ENCODE results near the gene PGM1. TPM values are rescaled to one million over a fixed set of nuclear protein-coding genes. Genes with fewer than 3 reads are reported as not detected.
A peak's percentile ranks its signal among the peaks of the same experiment; 100 is the strongest.

Gene PGM1
- total and polyA plus RNA-seq, 9 of the 15 experiments (the other 6 are each of a cell fraction or from before 2014, with no cell fraction given) = 0.03 to 0.31 (median 0.09) TPM; not detected in 5

DNA sequence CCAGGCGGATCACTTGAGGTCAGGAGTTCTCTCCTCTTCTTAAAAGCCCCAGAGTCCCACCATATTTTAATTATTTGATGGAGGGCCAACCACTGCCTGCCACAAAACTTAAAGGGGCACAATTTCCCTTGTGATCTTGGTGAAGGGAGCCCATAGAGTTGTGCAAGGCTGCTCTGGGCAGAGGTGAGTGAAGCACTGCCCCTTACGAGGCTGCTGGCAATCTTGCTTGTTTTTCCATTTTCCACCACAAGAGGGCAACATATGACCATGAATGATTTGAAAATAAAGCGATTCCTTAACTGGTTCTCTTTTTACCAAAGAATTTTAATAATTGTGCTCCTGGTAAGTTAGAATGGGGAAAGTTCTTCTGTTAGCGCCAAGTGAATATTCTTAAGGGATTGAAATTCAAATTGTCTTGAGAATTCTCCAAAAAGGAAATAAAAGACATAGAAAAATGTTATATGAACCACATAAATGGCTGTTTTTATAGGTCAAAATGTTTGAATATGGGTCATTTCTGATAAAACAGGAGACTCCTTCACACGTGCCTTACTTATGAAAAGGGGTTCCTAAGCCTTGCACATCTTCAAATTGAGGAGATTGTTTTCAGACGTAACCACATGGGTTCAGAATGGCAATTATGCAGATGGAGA lies 22.7 kb downstream of the PGM1 start (continued):
- TF ChIP-seq TSC22D4 (tag; IDR thresholded peaks at IDR 0.05) = no peak
- TF ChIP-seq MTA2 (IDR thresholded peaks at IDR 0.05; ENCODE audit: low read depth) = no peak
- no peak for TF ChIP-seq ELF4 (CRISPR knock-in tag; IDR thresholded peaks at IDR 0.05)
- no peak for TF ChIP-seq TRIM24 (IDR thresholded peaks at IDR 0.05)
- no peak for TF ChIP-seq DNMT1 (IDR thresholded peaks at IDR 0.05)
- TF ChIP-seq CCNT2 (IDR thresholded peaks at IDR 0.05; ENCODE audit: borderline replicate concordance, extremely low read depth, insufficient read length, low read depth, low read length) = no peak
- TF ChIP-seq, protein P1, sequence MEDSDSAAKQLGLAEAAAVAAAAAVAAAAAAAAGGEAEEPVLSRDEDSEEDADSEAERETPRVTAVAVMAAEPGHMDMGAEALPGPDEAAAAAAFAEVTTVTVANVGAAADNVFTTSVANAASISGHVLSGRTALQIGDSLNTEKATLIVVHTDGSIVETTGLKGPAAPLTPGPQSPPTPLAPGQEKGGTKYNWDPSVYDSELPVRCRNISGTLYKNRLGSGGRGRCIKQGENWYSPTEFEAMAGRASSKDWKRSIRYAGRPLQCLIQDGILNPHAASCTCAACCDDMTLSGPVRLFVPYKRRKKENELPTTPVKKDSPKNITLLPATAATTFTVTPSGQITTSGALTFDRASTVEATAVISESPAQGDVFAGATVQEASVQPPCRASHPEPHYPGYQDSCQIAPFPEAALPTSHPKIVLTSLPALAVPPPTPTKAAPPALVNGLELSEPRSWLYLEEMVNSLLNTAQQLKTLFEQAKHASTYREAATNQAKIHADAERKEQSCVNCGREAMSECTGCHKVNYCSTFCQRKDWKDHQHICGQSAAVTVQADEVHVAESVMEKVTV (CRISPR knock-in tag; IDR thresholded peaks at IDR 0.05) = peak; percentile 59
- no peak for TF ChIP-seq ZSCAN32 (CRISPR knock-in tag; IDR thresholded peaks at IDR 0.05)
- TF ChIP-seq, protein P2, sequence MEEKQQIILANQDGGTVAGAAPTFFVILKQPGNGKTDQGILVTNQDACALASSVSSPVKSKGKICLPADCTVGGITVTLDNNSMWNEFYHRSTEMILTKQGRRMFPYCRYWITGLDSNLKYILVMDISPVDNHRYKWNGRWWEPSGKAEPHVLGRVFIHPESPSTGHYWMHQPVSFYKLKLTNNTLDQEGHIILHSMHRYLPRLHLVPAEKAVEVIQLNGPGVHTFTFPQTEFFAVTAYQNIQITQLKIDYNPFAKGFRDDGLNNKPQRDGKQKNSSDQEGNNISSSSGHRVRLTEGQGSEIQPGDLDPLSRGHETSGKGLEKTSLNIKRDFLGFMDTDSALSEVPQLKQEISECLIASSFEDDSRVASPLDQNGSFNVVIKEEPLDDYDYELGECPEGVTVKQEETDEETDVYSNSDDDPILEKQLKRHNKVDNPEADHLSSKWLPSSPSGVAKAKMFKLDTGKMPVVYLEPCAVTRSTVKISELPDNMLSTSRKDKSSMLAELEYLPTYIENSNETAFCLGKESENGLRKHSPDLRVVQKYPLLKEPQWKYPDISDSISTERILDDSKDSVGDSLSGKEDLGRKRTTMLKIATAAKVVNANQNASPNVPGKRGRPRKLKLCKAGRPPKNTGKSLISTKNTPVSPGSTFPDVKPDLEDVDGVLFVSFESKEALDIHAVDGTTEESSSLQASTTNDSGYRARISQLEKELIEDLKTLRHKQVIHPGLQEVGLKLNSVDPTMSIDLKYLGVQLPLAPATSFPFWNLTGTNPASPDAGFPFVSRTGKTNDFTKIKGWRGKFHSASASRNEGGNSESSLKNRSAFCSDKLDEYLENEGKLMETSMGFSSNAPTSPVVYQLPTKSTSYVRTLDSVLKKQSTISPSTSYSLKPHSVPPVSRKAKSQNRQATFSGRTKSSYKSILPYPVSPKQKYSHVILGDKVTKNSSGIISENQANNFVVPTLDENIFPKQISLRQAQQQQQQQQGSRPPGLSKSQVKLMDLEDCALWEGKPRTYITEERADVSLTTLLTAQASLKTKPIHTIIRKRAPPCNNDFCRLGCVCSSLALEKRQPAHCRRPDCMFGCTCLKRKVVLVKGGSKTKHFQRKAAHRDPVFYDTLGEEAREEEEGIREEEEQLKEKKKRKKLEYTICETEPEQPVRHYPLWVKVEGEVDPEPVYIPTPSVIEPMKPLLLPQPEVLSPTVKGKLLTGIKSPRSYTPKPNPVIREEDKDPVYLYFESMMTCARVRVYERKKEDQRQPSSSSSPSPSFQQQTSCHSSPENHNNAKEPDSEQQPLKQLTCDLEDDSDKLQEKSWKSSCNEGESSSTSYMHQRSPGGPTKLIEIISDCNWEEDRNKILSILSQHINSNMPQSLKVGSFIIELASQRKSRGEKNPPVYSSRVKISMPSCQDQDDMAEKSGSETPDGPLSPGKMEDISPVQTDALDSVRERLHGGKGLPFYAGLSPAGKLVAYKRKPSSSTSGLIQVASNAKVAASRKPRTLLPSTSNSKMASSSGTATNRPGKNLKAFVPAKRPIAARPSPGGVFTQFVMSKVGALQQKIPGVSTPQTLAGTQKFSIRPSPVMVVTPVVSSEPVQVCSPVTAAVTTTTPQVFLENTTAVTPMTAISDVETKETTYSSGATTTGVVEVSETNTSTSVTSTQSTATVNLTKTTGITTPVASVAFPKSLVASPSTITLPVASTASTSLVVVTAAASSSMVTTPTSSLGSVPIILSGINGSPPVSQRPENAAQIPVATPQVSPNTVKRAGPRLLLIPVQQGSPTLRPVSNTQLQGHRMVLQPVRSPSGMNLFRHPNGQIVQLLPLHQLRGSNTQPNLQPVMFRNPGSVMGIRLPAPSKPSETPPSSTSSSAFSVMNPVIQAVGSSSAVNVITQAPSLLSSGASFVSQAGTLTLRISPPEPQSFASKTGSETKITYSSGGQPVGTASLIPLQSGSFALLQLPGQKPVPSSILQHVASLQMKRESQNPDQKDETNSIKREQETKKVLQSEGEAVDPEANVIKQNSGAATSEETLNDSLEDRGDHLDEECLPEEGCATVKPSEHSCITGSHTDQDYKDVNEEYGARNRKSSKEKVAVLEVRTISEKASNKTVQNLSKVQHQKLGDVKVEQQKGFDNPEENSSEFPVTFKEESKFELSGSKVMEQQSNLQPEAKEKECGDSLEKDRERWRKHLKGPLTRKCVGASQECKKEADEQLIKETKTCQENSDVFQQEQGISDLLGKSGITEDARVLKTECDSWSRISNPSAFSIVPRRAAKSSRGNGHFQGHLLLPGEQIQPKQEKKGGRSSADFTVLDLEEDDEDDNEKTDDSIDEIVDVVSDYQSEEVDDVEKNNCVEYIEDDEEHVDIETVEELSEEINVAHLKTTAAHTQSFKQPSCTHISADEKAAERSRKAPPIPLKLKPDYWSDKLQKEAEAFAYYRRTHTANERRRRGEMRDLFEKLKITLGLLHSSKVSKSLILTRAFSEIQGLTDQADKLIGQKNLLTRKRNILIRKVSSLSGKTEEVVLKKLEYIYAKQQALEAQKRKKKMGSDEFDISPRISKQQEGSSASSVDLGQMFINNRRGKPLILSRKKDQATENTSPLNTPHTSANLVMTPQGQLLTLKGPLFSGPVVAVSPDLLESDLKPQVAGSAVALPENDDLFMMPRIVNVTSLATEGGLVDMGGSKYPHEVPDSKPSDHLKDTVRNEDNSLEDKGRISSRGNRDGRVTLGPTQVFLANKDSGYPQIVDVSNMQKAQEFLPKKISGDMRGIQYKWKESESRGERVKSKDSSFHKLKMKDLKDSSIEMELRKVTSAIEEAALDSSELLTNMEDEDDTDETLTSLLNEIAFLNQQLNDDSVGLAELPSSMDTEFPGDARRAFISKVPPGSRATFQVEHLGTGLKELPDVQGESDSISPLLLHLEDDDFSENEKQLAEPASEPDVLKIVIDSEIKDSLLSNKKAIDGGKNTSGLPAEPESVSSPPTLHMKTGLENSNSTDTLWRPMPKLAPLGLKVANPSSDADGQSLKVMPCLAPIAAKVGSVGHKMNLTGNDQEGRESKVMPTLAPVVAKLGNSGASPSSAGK (IDR thresholded peaks at IDR 0.05) = no peak
- no peak for TF ChIP-seq TAF15 (IDR thresholded peaks at IDR 0.05; ENCODE audit: low read depth, low read length)
- no peak for TF ChIP-seq ZNF75A (CRISPR knock-in tag; IDR thresholded peaks at IDR 0.05)
- no peak for TF ChIP-seq ZKSCAN1 (IDR thresholded peaks at IDR 0.05; ENCODE audit: low read depth, low read length)
- TF ChIP-seq CAMTA2 (CRISPR knock-in tag; conservative IDR thresholded peaks at IDR 0.05) = no peak
- TF ChIP-seq, protein P3, sequence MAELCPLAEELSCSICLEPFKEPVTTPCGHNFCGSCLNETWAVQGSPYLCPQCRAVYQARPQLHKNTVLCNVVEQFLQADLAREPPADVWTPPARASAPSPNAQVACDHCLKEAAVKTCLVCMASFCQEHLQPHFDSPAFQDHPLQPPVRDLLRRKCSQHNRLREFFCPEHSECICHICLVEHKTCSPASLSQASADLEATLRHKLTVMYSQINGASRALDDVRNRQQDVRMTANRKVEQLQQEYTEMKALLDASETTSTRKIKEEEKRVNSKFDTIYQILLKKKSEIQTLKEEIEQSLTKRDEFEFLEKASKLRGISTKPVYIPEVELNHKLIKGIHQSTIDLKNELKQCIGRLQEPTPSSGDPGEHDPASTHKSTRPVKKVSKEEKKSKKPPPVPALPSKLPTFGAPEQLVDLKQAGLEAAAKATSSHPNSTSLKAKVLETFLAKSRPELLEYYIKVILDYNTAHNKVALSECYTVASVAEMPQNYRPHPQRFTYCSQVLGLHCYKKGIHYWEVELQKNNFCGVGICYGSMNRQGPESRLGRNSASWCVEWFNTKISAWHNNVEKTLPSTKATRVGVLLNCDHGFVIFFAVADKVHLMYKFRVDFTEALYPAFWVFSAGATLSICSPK (IDR thresholded peaks at IDR 0.05; ENCODE audit: borderline replicate concordance) = no peak

Data from K562 (cell line).